Cardiac muscle cell (in vitro differentiated cells and primary cell): ENCODE data around the gene ZNF174. TPM values are rescaled to one million over a fixed set of nuclear protein-coding genes. Genes with fewer than 3 reads are reported as not detected.

Source experiments
- DNase-seq, 2 donors: peaks; one replicate each; pipeline versions ENCODE4 v3.0.0 to v3.0.0-alpha.2; 2010 to 2017; ENCODE audit warnings: low read depth in 1 of 2, low spot score in 1 of 2
- H3K27ac ChIP-seq: fragments of 200-600 bp; sonication (generic); 2 replicates; pipeline ENCODE4 v1.5.1; 2016
- H3K27me3 ChIP-seq: fragments of 200-600 bp; sonication (generic); 2 replicates; pipeline ENCODE4 v1.6.0; 2016; ENCODE audit warnings: control low read depth
- H3K36me3 ChIP-seq: fragments of 200-600 bp; sonication (generic); 2 replicates; pipeline ENCODE4 v1.5.1; 2016; ENCODE audit warnings: control low read depth
- H3K4me1 ChIP-seq: fragments of 200-600 bp; sonication (generic); 2 replicates; pipeline ENCODE4 v1.8.1; 2017; ENCODE audit warnings: low read depth, mild to moderate bottlenecking, mixed run types
- H3K4me3 ChIP-seq: fragments of 200-600 bp; sonication (generic); 2 replicates; pipeline ENCODE4 v1.5.1; 2016; ENCODE audit warnings: mild to moderate bottlenecking
- H3K9me3 ChIP-seq: fragments of 200-600 bp; sonication (generic); 2 replicates; pipeline ENCODE4 v1.5.1; 2017; ENCODE audit warnings: low read depth, mild to moderate bottlenecking, control low read depth
- CTCF ChIP-seq: IDR thresholded peaks from 2 replicates; pipeline ENCODE4 v1.5.1; 2012; ENCODE audit warnings: low read depth, mild to moderate bottlenecking, low read length
- polyA plus RNA-seq: library from polyadenylated mRNA; unstranded; fragments of >200 nt; fragmentation: Nextera tagmentation; extraction: Ambion mirVana; gene quantifications from 2 replicates; pipeline ENCODE4 v1.2.1, GENCODE V29; 2016
- total RNA-seq: library from RNA; depleted of rRNA; stranded (reverse); fragments of >200 nt; gene quantifications from 2 replicates; pipeline ENCODE4 v1.2.3, GENCODE V29; 2016

The ZNF174 gene
- total and polyA plus RNA-seq, 2 experiments from 2014 or later, result 33.1 to 33.5 TPM

GRCh38 chr16:3458852-3459361 is 57.9 kb downstream of the ZNF174 start:
- Histone ChIP-seq H3K4me1 (peaks cover 37% of the 10 kb centered on the region), H3K36me3 (no peaks in the 10 kb centered on the region), H3K27ac (peak overlapping the region; percentile 98), H3K27me3 (no peaks in the 10 kb centered on the region), H3K9me3 (no peaks in the 10 kb centered on the region), H3K4me3 (peak overlapping the region; percentile 66)
- TF ChIP-seq CTCF, result no peak
- peak in 1 of 2 donors; percentile 14 for DNase-seq

Other genes with a start within 250 kb of the ZNF174 start
- gene OR1F1, start 213.0 kb upstream of the ZNF174 start, total RNA-seq, result not detected in 2 replicates
- not detected in 2 replicates for gene OR1F1, start 213.0 kb upstream of the ZNF174 start, polyA plus RNA-seq
- 12.9 and 13.8 TPM in 2 replicates for gene ZNF200, start 166.1 kb upstream of the ZNF174 start, total RNA-seq
- 11.0 and 11.1 TPM in 2 replicates for gene ZNF200, start 166.1 kb upstream of the ZNF174 start, polyA plus RNA-seq
- not detected in 2 replicates for gene MEFV, start 144.6 kb upstream of the ZNF174 start, total RNA-seq
- gene MEFV, start 144.6 kb upstream of the ZNF174 start, polyA plus RNA-seq, result not detected in 2 replicates
- gene ZNF263, start 117.7 kb upstream of the ZNF174 start, total RNA-seq, result 37.3 and 45.7 TPM in 2 replicates
- 18.8 and 29.5 TPM in 2 replicates for gene ZNF263, start 117.7 kb upstream of the ZNF174 start, polyA plus RNA-seq
- gene TIGD7, start 95.8 kb upstream of the ZNF174 start, total RNA-seq, result 8.4 and 10.8 TPM in 2 replicates
- gene TIGD7, start 95.8 kb upstream of the ZNF174 start, polyA plus RNA-seq, result 11.0 and 12.5 TPM in 2 replicates
- 25.3 and 37.9 TPM in 2 replicates for gene ZNF75A, start 95.7 kb upstream of the ZNF174 start, total RNA-seq
- 43.4 and 44.1 TPM in 2 replicates for gene ZNF75A, start 95.7 kb upstream of the ZNF174 start, polyA plus RNA-seq
- 1.1 TPM in 1 of 2 replicates, not detected in the other for gene OR2C1, start 45.3 kb upstream of the ZNF174 start, total RNA-seq
- 1.0 and 1.4 TPM in 2 replicates for gene OR2C1, start 45.3 kb upstream of the ZNF174 start, polyA plus RNA-seq
- 17.1 and 19.8 TPM in 2 replicates for gene ZSCAN32, start 211 bp upstream of the ZNF174 start, total RNA-seq
- gene ZSCAN32, start 211 bp upstream of the ZNF174 start, polyA plus RNA-seq, result 12.3 and 13.7 TPM in 2 replicates
- 1.2 and 2.1 TPM in 2 replicates for gene ZNF597, start 42.3 kb downstream of the ZNF174 start, total RNA-seq
- 0.56 and 2.5 TPM in 2 replicates for gene ZNF597, start 42.3 kb downstream of the ZNF174 start, polyA plus RNA-seq
- gene NAA60, start 42.5 kb downstream of the ZNF174 start, total RNA-seq, result 43.9 and 50.7 TPM in 2 replicates
- 77.0 and 83.0 TPM in 2 replicates for gene NAA60, start 42.5 kb downstream of the ZNF174 start, polyA plus RNA-seq
- not detected in 2 replicates for gene C16orf90, start 94.3 kb downstream of the ZNF174 start, total RNA-seq
- gene C16orf90, start 94.3 kb downstream of the ZNF174 start, polyA plus RNA-seq, result not detected in 2 replicates
- gene CLUAP1, start 99.8 kb downstream of the ZNF174 start, total RNA-seq, result 23.3 and 29.0 TPM in 2 replicates
- 50.5 and 52.0 TPM in 2 replicates for gene CLUAP1, start 99.8 kb downstream of the ZNF174 start, polyA plus RNA-seq
- gene NLRC3, start 176.2 kb downstream of the ZNF174 start, total RNA-seq, result 0.09 and 0.11 TPM in 2 replicates
- gene NLRC3, start 176.2 kb downstream of the ZNF174 start, polyA plus RNA-seq, result 0.61 and 0.92 TPM in 2 replicates
- 5.6 and 7.2 TPM in 2 replicates for gene SLX4, start 210.4 kb downstream of the ZNF174 start, total RNA-seq
- gene SLX4, start 210.4 kb downstream of the ZNF174 start, polyA plus RNA-seq, result 2.9 and 3.6 TPM in 2 replicates